Chondrocyte (in vitro differentiated cells): Measurements from ENCODE around the gene UAP1L1. TPM values are rescaled to one million over a fixed set of nuclear protein-coding genes. Genes with fewer than 3 reads are reported as not detected.

Source experiments
- DNase-seq: peaks from one replicate; pipeline ENCODE4 v3.0.0; 2021; ENCODE audit warnings: mixed read lengths, low spot score
- H3K27ac Mint-ChIP-seq: one replicate; pipeline ENCODE4 v1.8.0; 2021; ENCODE audit warnings: mild to moderate bottlenecking, moderate library complexity, mixed read lengths; ENCODE audit not compliant: unreplicated experiment
- H3K27me3 Mint-ChIP-seq: 2 replicates; pipeline ENCODE4 v1.8.0; 2021; ENCODE audit warnings: low read depth, mixed read lengths
- H3K36me3 Mint-ChIP-seq: 2 replicates; pipeline ENCODE4 v1.8.0; 2021; ENCODE audit warnings: low read depth, mixed read lengths
- H3K4me1 Mint-ChIP-seq: 2 replicates; pipeline ENCODE4 v1.8.0; 2021; ENCODE audit warnings: low read depth, mild to moderate bottlenecking, mixed read lengths
- H3K4me3 Mint-ChIP-seq: one replicate; pipeline ENCODE4 v1.8.0; 2021; ENCODE audit warnings: mild to moderate bottlenecking, moderate library complexity, mixed read lengths; ENCODE audit not compliant: unreplicated experiment
- H3K9me3 Mint-ChIP-seq: 2 replicates; pipeline ENCODE4 v1.8.0; 2021; ENCODE audit warnings: low read depth, mixed read lengths
- total RNA-seq: library from RNA; stranded (reverse); gene quantifications from 3 replicates; pipeline ENCODE4 v1.2.1, GENCODE V29; 2021
- TF ChIP-seq, protein P1 (sequence below): fragments of 200-600 bp; sonication (generic); IDR thresholded peaks from 2 replicates; pipeline ENCODE4 v1.5.0; 2021; ENCODE audit warnings: antibody characterized with exemption, mild to moderate bottlenecking, moderate library complexity

The UAP1L1 gene
- total RNA-seq, 1 donor from 2014 or later, result 44.0 TPM

DNA sequence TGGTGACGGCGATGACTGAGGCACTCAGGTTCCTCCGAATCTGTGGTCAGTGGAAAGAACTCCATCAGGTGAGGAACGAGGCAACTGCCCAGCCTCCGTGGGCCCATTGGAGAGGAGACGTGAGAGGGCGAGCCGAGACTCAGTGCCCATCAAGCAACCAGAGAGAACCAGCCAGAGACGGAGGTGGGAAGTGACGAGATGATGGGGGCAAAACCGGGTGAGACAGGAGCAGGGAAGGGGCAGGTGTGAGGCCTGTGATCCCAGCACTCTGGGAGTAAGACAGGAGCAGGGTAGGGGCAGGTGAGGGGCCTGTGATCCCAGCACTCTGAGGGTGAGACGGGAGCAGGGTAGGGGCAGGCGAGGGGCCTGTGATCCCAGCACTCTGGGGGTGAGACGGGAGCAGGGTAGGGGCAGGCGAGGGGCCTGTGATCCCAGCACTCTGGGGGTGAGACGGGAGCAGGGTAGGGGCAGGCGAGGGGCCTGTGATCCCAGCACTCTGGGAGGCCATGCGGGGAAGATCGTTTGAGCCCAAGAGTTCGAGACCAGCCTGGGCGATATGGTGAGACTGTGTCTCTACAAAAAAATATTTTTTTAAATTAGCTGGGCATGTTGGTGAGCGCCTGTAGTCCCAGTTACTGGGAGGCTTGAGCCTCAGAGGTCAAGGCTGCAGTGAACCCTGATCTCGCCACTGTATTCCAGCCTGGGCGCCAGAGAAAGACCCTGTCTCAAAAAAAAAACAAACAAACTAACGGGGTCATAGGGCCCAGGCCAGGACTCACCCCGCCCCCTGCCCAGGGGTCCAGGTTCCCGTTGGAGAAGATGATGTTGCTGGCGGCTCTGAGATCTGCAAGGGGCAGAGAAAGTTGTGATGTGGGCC, 33.8 kb downstream of the UAP1L1 start:
- Mint-ChIP-seq H3K27me3 (no peaks in the 10 kb centered on the region), H3K4me3 (no peak overlapping the region), H3K27ac (no peak overlapping the region), H3K9me3 (no peaks in the 10 kb centered on the region), H3K4me1 (peaks cover 3% of the 10 kb centered on the region), H3K36me3 (peaks cover 2% of the 10 kb centered on the region)
- TF ChIP-seq, protein P1, sequence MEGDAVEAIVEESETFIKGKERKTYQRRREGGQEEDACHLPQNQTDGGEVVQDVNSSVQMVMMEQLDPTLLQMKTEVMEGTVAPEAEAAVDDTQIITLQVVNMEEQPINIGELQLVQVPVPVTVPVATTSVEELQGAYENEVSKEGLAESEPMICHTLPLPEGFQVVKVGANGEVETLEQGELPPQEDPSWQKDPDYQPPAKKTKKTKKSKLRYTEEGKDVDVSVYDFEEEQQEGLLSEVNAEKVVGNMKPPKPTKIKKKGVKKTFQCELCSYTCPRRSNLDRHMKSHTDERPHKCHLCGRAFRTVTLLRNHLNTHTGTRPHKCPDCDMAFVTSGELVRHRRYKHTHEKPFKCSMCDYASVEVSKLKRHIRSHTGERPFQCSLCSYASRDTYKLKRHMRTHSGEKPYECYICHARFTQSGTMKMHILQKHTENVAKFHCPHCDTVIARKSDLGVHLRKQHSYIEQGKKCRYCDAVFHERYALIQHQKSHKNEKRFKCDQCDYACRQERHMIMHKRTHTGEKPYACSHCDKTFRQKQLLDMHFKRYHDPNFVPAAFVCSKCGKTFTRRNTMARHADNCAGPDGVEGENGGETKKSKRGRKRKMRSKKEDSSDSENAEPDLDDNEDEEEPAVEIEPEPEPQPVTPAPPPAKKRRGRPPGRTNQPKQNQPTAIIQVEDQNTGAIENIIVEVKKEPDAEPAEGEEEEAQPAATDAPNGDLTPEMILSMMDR, result no peak
- DNase-seq, result no peak

DNA sequence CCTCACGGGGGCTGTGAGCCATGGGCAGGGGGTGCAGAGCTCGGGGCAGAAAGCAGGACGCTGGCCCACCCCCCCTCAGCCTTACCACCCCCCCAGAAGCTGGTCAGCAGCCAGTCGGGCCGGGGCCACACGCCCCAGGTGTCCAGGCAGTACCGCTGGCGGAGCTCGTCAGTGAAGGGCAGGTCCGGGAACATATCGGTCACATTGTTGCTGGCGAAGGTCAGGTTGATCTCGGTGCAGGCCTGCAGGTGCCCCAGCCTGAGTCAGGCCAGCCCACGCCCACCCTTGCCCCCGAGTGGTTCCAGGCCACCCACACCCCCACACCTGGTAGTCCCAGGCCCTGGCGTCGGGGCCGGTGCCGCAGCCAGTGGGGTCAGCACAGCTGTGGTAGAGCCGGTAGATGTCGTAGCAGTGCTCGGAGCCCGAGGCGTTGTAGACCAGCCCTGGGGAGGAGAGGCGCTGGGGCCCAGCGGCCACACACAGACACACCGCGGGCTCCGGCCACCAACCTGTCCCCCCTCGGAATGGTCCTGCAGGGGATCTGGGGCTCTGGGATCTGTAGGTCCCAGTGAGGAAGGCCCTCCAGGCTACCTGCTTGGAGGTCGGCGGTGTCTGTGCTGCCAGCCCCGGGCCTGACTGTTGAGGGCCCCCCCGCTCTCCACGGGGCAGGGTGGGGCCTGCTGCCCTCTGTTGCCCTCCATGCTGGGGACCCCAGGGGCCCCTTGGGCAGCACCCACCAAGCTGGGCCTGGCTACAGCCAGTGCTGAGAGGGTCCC, 34.7 kb downstream of the UAP1L1 start:
- Mint-ChIP-seq H3K36me3 (peaks cover 2% of the 10 kb centered on the region), H3K4me3 (no peak overlapping the region)
- TF ChIP-seq, protein P1, result no peak

DNA sequence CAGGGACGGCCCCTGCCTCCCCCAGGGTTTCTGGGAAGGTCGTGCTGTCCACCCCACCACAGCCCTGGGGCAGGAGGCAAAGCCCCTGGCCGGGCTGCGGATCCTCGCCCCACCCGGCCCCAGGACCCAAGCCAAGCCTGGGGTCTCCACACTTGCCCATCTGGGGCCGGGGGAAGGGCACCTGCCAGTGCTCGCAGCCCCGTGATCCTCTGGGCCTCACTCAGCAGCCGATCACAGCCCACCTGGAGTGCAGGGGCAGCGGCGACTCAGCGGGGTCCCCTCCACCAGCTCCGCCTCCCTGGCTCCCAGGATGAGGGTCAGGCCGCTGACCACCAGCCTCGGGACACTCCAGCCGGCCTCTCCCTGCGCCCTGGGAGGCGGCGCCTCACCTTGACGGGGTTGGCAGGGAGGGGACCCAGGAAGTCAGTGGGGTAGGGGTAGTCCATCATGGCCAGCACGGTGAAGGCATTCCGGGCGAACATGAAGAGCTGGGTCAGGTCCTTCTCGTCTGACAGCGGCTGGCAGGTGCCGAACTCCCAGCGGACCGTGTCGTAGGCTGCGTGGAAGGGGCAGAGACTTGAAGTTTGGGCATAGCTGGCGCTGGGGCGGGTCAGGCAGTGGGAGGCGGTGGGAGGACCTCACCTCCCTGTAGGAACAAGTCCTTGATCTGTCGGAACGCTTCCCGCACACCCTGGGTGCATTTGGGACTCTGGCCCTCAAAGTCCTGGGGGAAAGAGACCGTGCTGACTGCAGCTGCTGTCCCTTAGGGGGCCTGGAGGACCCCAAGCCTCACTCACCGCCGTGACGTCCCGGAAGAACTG, 35.5 kb downstream of the UAP1L1 start:
- Mint-ChIP-seq H3K4me3 (peak overlapping the region; percentile 63), H3K36me3 (peaks cover 2% of the 10 kb centered on the region), H3K27ac (no peak overlapping the region), H3K27me3 (no peaks in the 10 kb centered on the region), H3K9me3 (no peaks in the 10 kb centered on the region), H3K4me1 (peaks cover 3% of the 10 kb centered on the region)
- TF ChIP-seq, protein P1, result no peak
- DNase-seq, result no peak

More for the DNA sequence above, 34.7 kb downstream of the UAP1L1 start:
- Mint-ChIP-seq H3K4me1 (peaks cover 3% of the 10 kb centered on the region), H3K27ac (no peak overlapping the region), H3K27me3 (no peaks in the 10 kb centered on the region), H3K9me3 (no peaks in the 10 kb centered on the region)
- no peak for DNase-seq

DNA sequence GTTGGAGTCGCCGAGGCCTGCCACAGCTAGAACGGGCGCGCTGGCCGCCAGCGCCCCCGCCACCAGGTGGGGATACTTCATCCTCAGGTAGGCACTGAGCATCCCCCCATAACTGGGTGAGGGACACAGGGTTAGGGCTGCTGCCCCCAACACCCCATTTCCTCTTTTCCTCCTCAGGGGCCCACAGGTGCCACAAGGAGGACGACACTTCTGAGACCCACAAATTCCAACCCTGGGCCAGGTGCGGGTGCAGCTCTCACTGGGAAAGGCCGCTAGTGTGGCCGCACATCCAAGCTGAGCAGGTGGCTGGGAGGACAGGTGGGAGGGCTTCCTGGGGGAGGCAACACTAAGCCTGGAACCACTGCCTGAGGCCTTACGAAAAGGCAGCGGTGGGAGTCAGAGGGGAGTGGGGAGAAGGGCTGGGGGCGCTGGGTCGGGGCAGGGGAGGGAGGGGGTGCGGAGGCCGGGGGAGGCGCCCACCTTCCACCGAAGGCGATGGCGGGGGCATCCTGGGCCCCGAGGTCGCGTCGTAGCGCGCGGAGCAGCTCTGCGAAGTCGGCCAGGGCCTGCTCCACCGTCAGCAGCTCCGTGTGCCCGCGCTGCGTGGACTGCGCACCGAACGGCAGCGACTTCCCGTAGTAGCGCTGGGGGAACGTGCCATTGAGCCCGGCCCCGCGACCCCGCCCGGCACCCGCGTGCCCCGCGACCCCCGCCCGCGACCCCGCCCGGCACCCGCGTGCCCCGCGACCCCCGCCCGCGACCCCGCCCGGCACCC, 36.3 kb downstream of the UAP1L1 start:
- DNase-seq, result no peak
- H3K27me3 Mint-ChIP-seq, result no peaks in the 10 kb centered on the region
- H3K4me3 Mint-ChIP-seq, result peak overlapping the region; percentile 63
- TF ChIP-seq, protein P1, result no peak
- no peaks in the 10 kb centered on the region for H3K9me3 Mint-ChIP-seq
- peaks cover 2% of the 10 kb centered on the region for H3K36me3 Mint-ChIP-seq
- peaks cover 3% of the 10 kb centered on the region for H3K4me1 Mint-ChIP-seq
- H3K27ac Mint-ChIP-seq, result no peak overlapping the region
